ENCODE data around the gene TXNRD2.

Gene TXNRD2

DNA sequence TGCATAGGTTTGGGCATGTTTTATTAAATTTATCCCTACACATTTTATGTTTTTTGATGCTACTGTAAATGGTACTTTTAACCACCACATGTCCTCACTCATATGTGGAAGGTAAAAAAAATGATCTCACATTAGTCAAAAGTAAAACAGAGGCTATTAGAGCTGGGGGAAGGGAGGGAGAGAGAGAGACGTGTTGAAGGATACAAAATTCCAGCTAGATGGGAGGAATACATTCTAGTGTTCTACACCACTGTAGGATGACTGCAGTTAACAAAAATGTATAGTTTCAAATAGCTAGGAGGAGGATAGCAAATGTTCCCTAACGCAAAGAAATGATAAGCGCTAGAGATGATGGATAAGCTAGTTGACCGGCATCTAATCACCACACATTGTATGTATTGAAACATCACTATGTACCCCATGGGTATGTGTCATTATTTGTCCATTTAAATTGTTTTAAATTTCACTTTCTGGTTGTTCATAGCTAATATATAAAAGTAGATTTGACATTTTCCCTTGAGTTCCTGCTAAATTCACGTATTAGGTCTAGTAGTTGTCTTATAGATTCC is 77.0 kb downstream of the TXNRD2 start:
- ATAC-seq: no peak
- H3K4me3 Mint-ChIP-seq: no peak overlapping the region
- no peaks in the 10 kb centered on the region for H3K36me3 Mint-ChIP-seq (ENCODE audit: low read depth)
- H3K27ac Mint-ChIP-seq: no peak overlapping the region
- no peaks in the 10 kb centered on the region for H3K4me1 Mint-ChIP-seq
- no peaks in the 10 kb centered on the region for H3K27me3 Mint-ChIP-seq
- DNase-seq: no peak
- H3K9me3 Mint-ChIP-seq: no peaks in the 10 kb centered on the region

DNA sequence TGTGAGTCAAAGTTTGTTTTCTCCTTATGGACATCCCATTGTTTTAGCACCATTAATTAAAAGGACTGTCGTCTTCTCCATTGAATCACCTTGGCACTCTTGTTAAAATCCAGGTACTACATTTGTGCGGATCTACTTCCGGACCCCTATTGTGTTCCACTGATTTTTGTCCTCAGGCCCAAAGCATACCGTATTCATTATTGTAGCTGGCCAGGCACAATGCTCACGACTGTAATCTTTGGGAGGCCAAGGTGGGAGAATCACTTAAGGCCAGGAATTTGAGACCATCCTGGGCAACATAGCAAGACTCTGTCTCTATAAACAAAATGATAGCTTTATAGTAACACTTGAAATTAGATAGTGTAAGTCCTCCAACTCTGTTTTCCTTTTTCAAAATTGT is 78.0 kb downstream of the TXNRD2 start:
- H3K27me3 Mint-ChIP-seq: no peaks in the 10 kb centered on the region
- H3K9me3 Mint-ChIP-seq: no peaks in the 10 kb centered on the region
- no peak overlapping the region for H3K4me3 Mint-ChIP-seq
- peaks cover 2% of the 10 kb centered on the region for H3K4me1 Mint-ChIP-seq
- H3K27ac Mint-ChIP-seq: no peak overlapping the region
- no peak for ATAC-seq
- no peaks in the 10 kb centered on the region for H3K36me3 Mint-ChIP-seq (ENCODE audit: low read depth)
- DNase-seq: no peak

DNA sequence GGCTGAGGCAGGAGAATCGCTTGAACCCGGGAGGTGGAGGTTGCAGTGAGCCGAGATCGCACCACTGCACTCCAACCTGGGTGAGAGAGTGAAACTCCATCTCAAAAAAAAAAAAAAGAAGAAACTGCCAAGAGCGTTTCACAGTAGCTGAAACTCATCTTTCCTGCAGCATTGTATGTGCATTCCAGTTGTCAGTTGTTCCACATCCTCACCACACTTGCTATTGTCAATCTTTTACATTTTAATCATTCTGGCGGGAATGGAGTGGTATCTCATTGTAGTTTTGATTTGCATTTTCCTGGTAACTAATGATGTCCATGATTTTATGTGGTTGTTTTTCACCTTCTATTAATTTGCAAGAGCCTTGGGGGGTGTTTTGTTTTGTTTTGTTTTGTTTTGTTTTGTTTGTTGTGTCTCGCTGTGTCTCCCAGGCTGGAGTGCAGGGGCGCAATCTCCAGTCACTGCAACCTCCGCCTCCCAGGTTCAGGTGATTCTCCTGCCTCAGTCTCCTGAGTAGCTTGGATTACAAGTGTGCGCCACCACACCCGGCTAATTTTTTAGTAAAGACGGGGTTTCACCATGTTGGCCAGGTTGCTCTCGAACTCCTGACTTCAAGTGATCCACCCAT is 78.9 kb downstream of the TXNRD2 start:
- no peak overlapping the region for H3K4me3 Mint-ChIP-seq
- no peak overlapping the region for H3K27ac Mint-ChIP-seq
- no peak for ATAC-seq

GRCh38 chr22:19859861-19860510 is 81.6 kb downstream of the TXNRD2 start:
- no peak for ATAC-seq

More for the DNA sequence above, 78.9 kb downstream of the TXNRD2 start:
- Mint-ChIP-seq H3K4me1 (peaks cover 2% of the 10 kb centered on the region), H3K9me3 (no peaks in the 10 kb centered on the region), H3K36me3 (ENCODE audit: low read depth) (no peaks in the 10 kb centered on the region), H3K27me3 (no peaks in the 10 kb centered on the region)
- no peak for DNase-seq

DNA sequence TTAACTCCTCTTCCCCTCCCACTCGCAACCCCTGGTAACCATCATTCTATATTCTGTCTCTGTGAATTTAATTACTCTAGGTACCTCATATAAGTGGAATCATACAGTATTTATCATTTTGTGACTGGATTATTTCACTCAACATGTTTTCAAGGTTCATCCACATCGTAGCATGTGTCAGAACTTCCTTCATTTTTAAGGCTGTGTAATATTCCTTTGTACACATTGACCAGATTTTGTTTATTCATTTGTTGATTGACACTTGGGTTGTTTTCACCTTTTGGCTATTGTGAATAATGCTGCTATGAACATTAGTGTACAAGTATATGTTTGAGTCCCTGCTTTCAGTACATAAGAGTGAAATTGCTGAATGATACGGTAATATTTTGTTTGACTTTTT is 84.2 kb downstream of the TXNRD2 start:
- Mint-ChIP-seq H3K27me3 (no peaks in the 10 kb centered on the region), H3K27ac (peak overlapping the region; percentile 60), H3K36me3 (ENCODE audit: low read depth) (peaks cover 15% of the 10 kb centered on the region), H3K9me3 (no peaks in the 10 kb centered on the region), H3K4me1 (peaks cover 36% of the 10 kb centered on the region), H3K4me3 (no peak overlapping the region)
- ATAC-seq (no peak), DNase-seq (no peak)

More at GRCh38 chr22:19859861-19860510, 81.6 kb downstream of the TXNRD2 start:
- no peak overlapping the region for H3K27ac Mint-ChIP-seq
- no peaks in the 10 kb centered on the region for H3K9me3 Mint-ChIP-seq
- no peak overlapping the region for H3K4me3 Mint-ChIP-seq
- H3K36me3 Mint-ChIP-seq (ENCODE audit: low read depth): peaks cover 6% of the 10 kb centered on the region
- no peaks in the 10 kb centered on the region for H3K27me3 Mint-ChIP-seq
- no peak for DNase-seq
- peaks cover 20% of the 10 kb centered on the region for H3K4me1 Mint-ChIP-seq

DNA sequence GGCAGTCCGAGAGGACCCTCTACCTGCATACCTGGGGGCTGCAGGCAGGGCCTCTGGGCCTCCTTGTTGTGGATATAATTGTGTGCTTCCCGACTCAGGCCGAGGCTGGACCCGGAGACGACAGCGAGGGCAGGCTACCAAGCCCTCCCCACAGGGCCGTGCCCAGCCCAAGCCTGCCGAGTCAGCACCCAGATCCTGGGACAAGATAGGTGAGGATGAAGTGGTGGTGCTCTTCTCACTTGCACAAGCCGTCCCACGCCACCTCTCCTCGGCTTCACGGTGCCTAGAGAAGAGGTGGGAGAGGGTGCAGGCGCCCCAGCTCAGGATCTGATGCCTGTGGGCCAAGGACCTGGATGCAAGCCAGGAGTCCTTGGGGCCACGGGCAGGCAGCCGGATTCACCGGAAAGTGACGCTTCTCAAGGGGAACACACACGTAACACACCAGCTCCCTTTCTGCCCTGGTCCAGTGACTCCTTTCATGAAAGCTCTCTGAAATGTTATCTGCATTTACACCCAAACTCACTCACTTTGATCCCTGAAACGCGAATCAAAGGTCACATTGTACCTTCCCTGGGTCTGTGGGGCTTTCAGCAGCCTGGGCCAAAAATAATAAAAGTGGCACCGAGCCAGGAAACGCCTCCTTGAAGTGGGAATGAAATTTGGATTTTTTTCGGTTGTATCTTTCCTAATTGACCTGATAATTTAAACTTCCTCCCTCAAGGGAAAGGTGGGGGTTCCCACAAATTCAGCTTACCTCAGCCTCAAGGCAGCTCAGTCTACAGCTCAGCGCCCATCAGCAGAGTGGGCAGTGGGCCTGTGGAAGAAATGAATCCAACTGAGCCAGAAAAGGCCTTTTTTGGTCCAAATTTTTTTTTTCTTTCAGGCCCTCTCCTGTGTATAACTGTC is 85.9 kb downstream of the TXNRD2 start:
- DNase-seq: peak; percentile 74
- Mint-ChIP-seq H3K36me3 (ENCODE audit: low read depth) (peaks cover 20% of the 10 kb centered on the region), H3K27me3 (no peaks in the 10 kb centered on the region), H3K4me1 (peaks cover 44% of the 10 kb centered on the region), H3K9me3 (no peaks in the 10 kb centered on the region), H3K4me3 (peak overlapping the region; percentile 98), H3K27ac (peak overlapping the region; percentile 91)
- peak; percentile 38 for ATAC-seq

- no peaks in the 10 kb centered on the region for H3K27me3 Mint-ChIP-seq
- H3K4me1 Mint-ChIP-seq: peaks cover 48% of the 10 kb centered on the region
- H3K4me3 Mint-ChIP-seq: peak within 1 kb of the TSS; percentile 98
- H3K9me3 Mint-ChIP-seq: no peaks in the 10 kb centered on the region
- ATAC-seq: peak; percentile 89
- peaks cover 28% of the 10 kb centered on the region for H3K36me3 Mint-ChIP-seq (ENCODE audit: low read depth)
- H3K27ac Mint-ChIP-seq: peak within 1 kb of the TSS; percentile 91
- peak; percentile 98 for DNase-seq
Measured at GRCh38 chr22:19854778-19855503, 86.7 kb downstream of the TXNRD2 start, which contains the start of the genes GNB1L and RTL10. GNB1L (minus strand) TSS chr22:19854874; CDS start chr22:19821355, 33,519 bp downstream. RTL10 (minus strand) TSS chr22:19854874; CDS start chr22:19852261, 2,613 bp downstream.

DNA sequence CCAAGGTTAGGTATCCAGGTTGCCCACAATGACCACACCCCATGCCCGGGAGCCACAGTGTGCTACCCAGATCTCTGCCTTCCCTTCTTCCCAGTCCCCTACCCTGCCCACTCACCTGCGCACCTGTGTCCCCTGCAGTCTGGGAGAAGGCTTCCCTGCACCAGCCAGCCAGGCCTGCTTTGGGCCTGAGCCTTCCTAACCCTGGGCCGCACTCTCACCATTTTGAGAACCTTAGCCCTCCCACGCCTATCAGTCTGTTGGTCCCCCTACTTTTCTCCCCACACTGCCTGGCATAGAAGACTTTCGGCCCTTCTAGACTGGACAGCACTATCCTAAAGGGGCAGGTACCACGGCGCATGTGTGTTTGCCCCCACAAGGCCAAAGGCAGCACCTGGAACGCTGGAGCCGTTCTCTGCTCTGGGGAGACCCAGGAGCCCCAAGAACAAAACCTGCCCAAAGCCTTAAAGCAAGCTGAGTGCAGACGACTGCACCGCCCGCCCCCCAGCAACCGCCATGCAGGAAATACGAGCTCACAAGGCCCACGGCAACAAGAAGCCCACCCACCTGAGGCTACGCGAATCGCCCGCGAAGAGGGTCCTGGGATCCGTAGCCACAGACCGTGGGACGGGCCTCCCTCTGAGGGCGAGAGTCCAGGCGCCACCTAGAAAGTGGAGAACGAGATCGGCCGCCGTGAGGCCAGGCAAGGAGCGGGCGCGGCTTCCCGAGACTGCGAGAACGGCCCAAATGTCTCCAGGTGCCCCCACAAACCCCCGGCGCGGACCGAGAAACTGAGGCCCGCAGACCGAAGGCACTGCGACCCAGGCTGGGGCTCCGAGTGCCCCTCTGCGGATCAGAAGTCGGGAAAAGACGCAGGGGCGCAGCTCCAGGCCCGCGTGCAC is 87.5 kb downstream of the TXNRD2 start:
- H3K27me3 Mint-ChIP-seq: no peaks in the 10 kb centered on the region
- peak overlapping the region; percentile 98 for H3K4me3 Mint-ChIP-seq
- no peaks in the 10 kb centered on the region for H3K9me3 Mint-ChIP-seq
- peak overlapping the region; percentile 91 for H3K27ac Mint-ChIP-seq
- peaks cover 30% of the 10 kb centered on the region for H3K36me3 Mint-ChIP-seq (ENCODE audit: low read depth)
- no peak for DNase-seq
- ATAC-seq: no peak
- peaks cover 47% of the 10 kb centered on the region for H3K4me1 Mint-ChIP-seq

GRCh38 chr22:19853058-19853878 is 88.3 kb downstream of the TXNRD2 start:
- Mint-ChIP-seq H3K36me3 (ENCODE audit: low read depth) (peaks cover 30% of the 10 kb centered on the region), H3K4me1 (peaks cover 47% of the 10 kb centered on the region), H3K9me3 (no peaks in the 10 kb centered on the region), H3K4me3 (peak overlapping the region; percentile 98), H3K27ac (peak overlapping the region; percentile 91), H3K27me3 (no peaks in the 10 kb centered on the region)
- DNase-seq (no peak), ATAC-seq (no peak)

- no peak for ATAC-seq
- Mint-ChIP-seq H3K36me3 (ENCODE audit: low read depth) (peaks cover 36% of the 10 kb centered on the region), H3K4me1 (peaks cover 44% of the 10 kb centered on the region), H3K27ac (peak overlapping the region; percentile 91), H3K4me3 (peak overlapping the region; percentile 98), H3K9me3 (no peaks in the 10 kb centered on the region), H3K27me3 (no peaks in the 10 kb centered on the region)
- DNase-seq: no peak
Measured at GRCh38 chr22:19852177-19852781, 89.3 kb downstream of the TXNRD2 start.

DNA sequence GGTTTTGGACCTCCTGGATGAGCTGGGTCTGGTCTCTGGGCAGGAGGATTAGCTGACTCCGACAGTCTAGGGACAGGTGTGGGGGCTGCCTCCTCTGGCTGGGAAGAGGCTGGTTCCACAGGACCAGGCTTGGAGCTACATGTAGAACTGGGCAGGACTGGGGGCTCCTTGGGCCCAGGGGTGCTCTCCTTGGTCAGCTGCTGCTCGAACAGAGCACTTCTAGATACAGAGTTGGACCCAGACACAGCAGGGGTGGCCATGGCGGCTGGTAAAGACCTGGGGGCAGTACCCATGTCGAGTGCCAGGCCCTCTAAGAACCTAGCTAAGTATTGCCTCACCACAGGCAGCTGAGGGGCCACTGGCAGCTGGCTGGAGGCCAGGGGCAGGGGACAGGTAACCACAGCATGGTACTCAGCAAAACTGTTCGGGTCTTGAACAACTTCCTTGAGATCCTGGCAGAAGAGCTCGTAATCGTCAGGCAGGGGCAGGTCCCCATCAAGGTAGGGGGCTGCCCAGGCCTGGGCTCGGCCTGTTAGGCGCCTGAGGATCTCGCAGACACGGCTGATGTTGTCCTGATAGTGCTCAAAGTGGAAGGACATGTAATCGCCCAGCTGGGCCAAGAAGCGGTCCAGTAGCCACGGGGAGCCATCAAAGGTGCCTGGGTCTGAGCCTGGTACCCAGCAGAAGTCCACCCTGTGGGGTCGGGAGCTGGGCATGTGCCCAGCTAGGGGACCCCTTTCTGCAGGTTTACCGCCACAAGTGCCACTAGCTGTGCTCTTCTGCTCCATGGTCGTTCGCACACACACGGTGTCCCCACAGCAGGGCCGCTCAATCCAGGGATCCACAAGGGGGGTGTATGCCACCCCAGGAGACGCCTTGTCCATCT is 90.1 kb downstream of the TXNRD2 start:
- ATAC-seq (no peak), DNase-seq (no peak)
- Mint-ChIP-seq H3K4me1 (peaks cover 37% of the 10 kb centered on the region), H3K36me3 (ENCODE audit: low read depth) (peaks cover 32% of the 10 kb centered on the region), H3K27ac (no peak overlapping the region), H3K27me3 (no peaks in the 10 kb centered on the region), H3K4me3 (no peak overlapping the region), H3K9me3 (no peaks in the 10 kb centered on the region)

Data from activated naive CD8-positive, alpha-beta T cell treated with anti-CD3 and anti-CD28 coated beads, Interleukin-2, amount 50 U/mL, for 24 hours (primary cell).